SK-N-SH (cell line): Measurements from ENCODE around the gene TADA2A. TPM values are rescaled to one million over a fixed set of nuclear protein-coding genes. Genes with fewer than 3 reads are reported as not detected.
A peak's percentile ranks its signal among the peaks of the same experiment; 100 is the strongest.

Source experiments
- CTCF ChIA-PET: fragments of 300-600, 350-600 bp; formaldehyde crosslinking; extraction: SDS; loops from one replicate; lab custom pipeline; 2021; lab: Yijun Ruan, JAX
- POLR2A ChIA-PET: fragments of 350-600 bp; sonication (Branson Sonifier 250); formaldehyde crosslinking; extraction: SDS; loops from one replicate; lab custom pipeline; 2020; ENCODE audit warnings: antibody characterized with exemption, inconsistent platforms; lab: Yijun Ruan, JAX
- DNase-seq: peaks from one replicate; pipeline ENCODE4 v3.0.0; 2012
- H2AFZ ChIP-seq: fragments of 200-600 bp; sonication (generic); 2 replicates; pipeline ENCODE4 v1.8.1; 2016; ENCODE audit warnings: antibody characterized with exemption, mild to moderate bottlenecking, low read depth
- H3F3A ChIP-seq: fragments of 200-600 bp; sonication (generic); replicated peaks from 2 replicates; pipeline ENCODE3; 2016; ENCODE audit warnings: antibody characterized with exemption, mild to moderate bottlenecking; ENCODE audit not compliant: insufficient read depth
- H3K27ac ChIP-seq, 2 experiments: fragments of 200-500 bp in 1 of 2; fragments of 200-600 bp in 1 of 2; sonication (Bioruptor generic) in 1 of 2; sonication (generic), shearing (Covaris generic) in 1 of 2; 2 replicates each; pipeline versions ENCODE4 v1.5.1 to v1.6.1; 2014 to 2016; ENCODE audit warnings: low read depth in 2 of 2, inconsistent platforms in 1 of 2, low read length in 1 of 2, mild to moderate bottlenecking in 1 of 2, mixed read lengths in 1 of 2
- H3K27me3 ChIP-seq: fragments of 200-600 bp; sonication (generic), shearing (Covaris generic); 2 replicates; pipeline ENCODE4 v1.6.1; 2016; ENCODE audit warnings: mixed run types; ENCODE audit not compliant: insufficient read depth
- H3K36me3 ChIP-seq, 2 experiments: fragments of 200-500 bp in 1 of 2; fragments of 200-600 bp in 1 of 2; sonication (Bioruptor generic) in 1 of 2; sonication (generic) in 1 of 2; replicated peaks in 1 of 2; 2 replicates each; pipeline versions ENCODE3 to v1.5.1; 2014 to 2016; ENCODE audit warnings: low read length in 1 of 2, mild to moderate bottlenecking in 1 of 2; ENCODE audit not compliant: insufficient read depth in 2 of 2, control insufficient read depth in 1 of 2
- H3K4me1 ChIP-seq, 2 experiments: fragments of 200-500 bp in 1 of 2; fragments of 200-600 bp in 1 of 2; sonication (Bioruptor generic) in 1 of 2; sonication (generic), shearing (Covaris generic) in 1 of 2; 2 replicates each; pipeline versions ENCODE4 v1.5.1 to v1.6.1; 2014 to 2016; ENCODE audit warnings: low read depth in 1 of 2, low read length in 1 of 2, mixed run types in 1 of 2; ENCODE audit not compliant: insufficient read depth in 2 of 2, control insufficient read depth in 1 of 2
- H3K4me2 ChIP-seq: fragments of 200-600 bp; sonication (generic), shearing (Covaris generic); 2 replicates; pipeline ENCODE4 v1.6.1; 2017; ENCODE audit warnings: mixed run types
- H3K4me3 ChIP-seq, 2 experiments: fragments of 200-500 bp in 1 of 2; fragments of 200-600 bp in 1 of 2; sonication (Bioruptor generic) in 1 of 2; sonication (generic), shearing (Covaris generic) in 1 of 2; 2 replicates each; pipeline versions ENCODE4 v1.5.1 to v1.8.1; 2014 to 2016; ENCODE audit warnings: low read depth in 2 of 2, inconsistent platforms in 1 of 2, low read length in 1 of 2, mild to moderate bottlenecking in 1 of 2, mixed read lengths in 1 of 2, moderate library complexity in 1 of 2
- H3K79me2 ChIP-seq: fragments of 200-600 bp; sonication (generic); 2 replicates; pipeline ENCODE4 v1.8.1; 2017; ENCODE audit warnings: mild to moderate bottlenecking; ENCODE audit not compliant: insufficient read depth
- H3K9ac ChIP-seq: fragments of 200-600 bp; sonication (generic); 2 replicates; pipeline ENCODE4 v1.6.1; 2017; ENCODE audit warnings: mixed run types
- H3K9me2 ChIP-seq: fragments of 200-600 bp; sonication (generic); 2 replicates; pipeline ENCODE4 v1.6.1; 2017; ENCODE audit warnings: mixed run types
- H3K9me3 ChIP-seq: fragments of 200-600 bp; sonication (generic); 2 replicates; pipeline ENCODE4 v1.6.1; 2017; ENCODE audit warnings: mixed run types, mild to moderate bottlenecking, moderate library complexity
- H4K20me1 ChIP-seq: fragments of 200-600 bp; sonication (generic); 2 replicates; pipeline ENCODE4 v1.6.1; 2017; ENCODE audit warnings: mild to moderate bottlenecking, mixed run types; ENCODE audit not compliant: insufficient read depth
- CHD2 ChIP-seq: fragments of 150-350 bp; IDR thresholded peaks from 2 replicates; pipeline ENCODE4 v1.6.1; 2018; ENCODE audit warnings: low read length; ENCODE audit not compliant: partially characterized antibody
- ELF1 ChIP-seq: IDR thresholded peaks from 2 replicates; pipeline ENCODE4 v1.4.0; 2012
- EP300 ChIP-seq, 2 experiments: IDR thresholded peaks; 2 replicates each; pipeline versions ENCODE4 v1.4.0 to v1.6.1; 2012; ENCODE audit warnings: borderline replicate concordance in 1 of 2, low read depth in 1 of 2, low read length in 1 of 2
- FOSL2 ChIP-seq: IDR thresholded peaks from 2 replicates; pipeline ENCODE4 v1.4.0; 2012; ENCODE audit warnings: low read depth, mild to moderate bottlenecking, moderate library complexity, borderline replicate concordance
- FOXJ3 ChIP-seq: sonication (generic); formaldehyde crosslinking; IDR thresholded peaks from 2 replicates; pipeline ENCODE4 v1.5.1; 2020; ENCODE audit warnings: mild to moderate bottlenecking, missing genetic modification reagents
- GABPA ChIP-seq: IDR thresholded peaks from 2 replicates; pipeline ENCODE4 v1.4.0; 2012; ENCODE audit warnings: low read depth, mild to moderate bottlenecking
- GATA2 ChIP-seq: sonication (generic); formaldehyde crosslinking; IDR thresholded peaks from 2 replicates; pipeline ENCODE4 v1.5.0; 2020; ENCODE audit warnings: mild to moderate bottlenecking, missing genetic modification reagents
- IRF3 ChIP-seq: fragments of 150-350 bp; IDR thresholded peaks from 2 replicates; pipeline ENCODE4 v1.6.1; 2016; ENCODE audit warnings: mild to moderate bottlenecking, low read depth, low read length
- MAX ChIP-seq: IDR thresholded peaks from 2 replicates; pipeline ENCODE4 v1.4.0; 2012; ENCODE audit warnings: low read depth
- MEF2A ChIP-seq: IDR thresholded peaks from 2 replicates; pipeline ENCODE4 v1.4.0; 2012; ENCODE audit warnings: low read depth, borderline replicate concordance
- MXI1 ChIP-seq: IDR thresholded peaks from 2 replicates; pipeline ENCODE4 v1.6.1; 2012; ENCODE audit warnings: mild to moderate bottlenecking, low read depth, low read length, improper control_type of control experiment
- NFIC ChIP-seq: IDR thresholded peaks from 2 replicates; pipeline ENCODE4 v1.4.0; 2012; ENCODE audit warnings: borderline replicate concordance
- PBX3 ChIP-seq: IDR thresholded peaks from 2 replicates; pipeline ENCODE4; 2012
- POLR2AphosphoS5 ChIP-seq: IDR thresholded peaks from 2 replicates; pipeline ENCODE4 v1.6.1; 2012; ENCODE audit warnings: low read depth, low read length
- REST ChIP-seq: IDR thresholded peaks from 2 replicates; pipeline ENCODE4 v1.6.1; 2012; ENCODE audit warnings: mild to moderate bottlenecking, low read depth, low read length, moderate library complexity
- RFX5 ChIP-seq: IDR thresholded peaks from 2 replicates; pipeline ENCODE4 v1.6.1; 2012; ENCODE audit warnings: mild to moderate bottlenecking, improper control_type of control experiment, low read length
- SIN3A ChIP-seq: IDR thresholded peaks from 2 replicates; pipeline ENCODE4 v1.6.1; 2012; ENCODE audit warnings: low read depth, mild to moderate bottlenecking, low read length, moderate library complexity, borderline replicate concordance
- TAF1 ChIP-seq: IDR thresholded peaks from 2 replicates; pipeline ENCODE4 v1.6.1; 2012; ENCODE audit warnings: low read depth, mild to moderate bottlenecking, low read length, moderate library complexity, borderline replicate concordance
- TEAD4 ChIP-seq: IDR thresholded peaks from 2 replicates; pipeline ENCODE4 v1.4.0; 2012; ENCODE audit warnings: mild to moderate bottlenecking, borderline replicate concordance; ENCODE audit not compliant: insufficient read depth
- USF2 ChIP-seq: fragments of 150-350 bp; IDR thresholded peaks from 2 replicates; pipeline ENCODE4 v1.6.1; 2017; ENCODE audit warnings: antibody characterized with exemption, low read length, low read depth, borderline replicate concordance
- YY1 ChIP-seq: IDR thresholded peaks from 2 replicates; pipeline ENCODE4 v1.4.0; 2012; ENCODE audit warnings: low read depth, mild to moderate bottlenecking
- ZBTB33 ChIP-seq: IDR thresholded peaks from 2 replicates; pipeline ENCODE4 v1.4.0; 2012; ENCODE audit warnings: low read depth, borderline replicate concordance
- WGBS: methylation state at CpG from one replicate; pipeline ENCODE4 v1.1.6; 2017; ENCODE audit warnings: low lambda C conversion rate; 5-methylcytosine and 5-hydroxymethylcytosine counted together
- polyA plus RNA-seq, 3 experiments: library from polyadenylated mRNA; depleted of rRNA; stranded (reverse); fragments of >200 nt; gene quantifications; 2 replicates each; pipeline ENCODE4 v1.2.3, GENCODE V29; 2012

The TADA2A gene
- 9.7 and 11.7 TPM in 2 replicates for polyA plus RNA-seq (2012; rRNA removed)
- polyA plus RNA-seq (2012; cell fraction: cytosol; rRNA removed), result 7.4 and 8.1 TPM in 2 replicates
- polyA plus RNA-seq (2012; cell fraction: nucleus; rRNA removed), result 16.4 and 27.5 TPM in 2 replicates

GRCh38 chr17:37406635-37407461 is at the start of gene TADA2A, which contains the start of gene ACACA:
Gene TADA2A, plus strand, starts transcription at chr17:37406886. Its CDS starts 4,480 bp downstream, at chr17:37411366.
Gene ACACA, minus strand, starts transcription at chr17:37406836. Its CDS starts 537 bp downstream, at chr17:37406299.
- ChIA-PET CTCF (interaction anchor here (0.7 to 2.8 kb wide), 5 partner anchors 11 to 359 kb away, joined by 3 to 9 read pairs (median 3); no protein-coding TSS in a partner anchor), POLR2A (interaction anchor here (0.5 to 1.3 kb wide), 4 partner anchors 15 to 863 kb away, joined by 3 to 4 read pairs (median 3); no protein-coding TSS in a partner anchor)
- Histone ChIP-seq H3K79me2 (peaks cover 79% of the 10 kb centered on the region), H2AFZ (peak within 1 kb of the TSS; percentile 85), H3K4me2 (peak within 1 kb of the TSS; percentile 90), H3K36me3 (peaks cover 5 to 20% of the 10 kb centered on the region in 2 experiments), H3K4me1 (no peaks in the 10 kb centered on the region; a peak in 2 of 4 replicates), H3K9me3 (no peaks in the 10 kb centered on the region), H3K4me3 (peak within 1 kb of the TSS; percentile 69 to 94), H3F3A (peaks cover 8% of the 10 kb centered on the region), H3K9me2 (no peaks in the 10 kb centered on the region), H4K20me1 (no peaks in the 10 kb centered on the region), H3K9ac (peak within 1 kb of the TSS; percentile 89), H3K27ac (peak within 1 kb of the TSS; percentile 86), H3K27me3 (no peaks in the 10 kb centered on the region)
- peak; percentile 98 for DNase-seq
- WGBS, result 1% methylated on average over 19 of the region's 98 CpGs
- TF ChIP-seq NFIC, result peak; percentile 8; the same call in 1 of the 2 replicates
- TF ChIP-seq POLR2AphosphoS5, result peak; percentile 93
- TF ChIP-seq YY1, result peak; percentile 71; the same call in 1 of the 2 replicates
- peak; percentile 56 for TF ChIP-seq CHD2
- TF ChIP-seq REST, result no peak
- no peak for TF ChIP-seq TEAD4
- TF ChIP-seq PBX3, result no peak
- TF ChIP-seq USF2, result no peak
- no peak for TF ChIP-seq FOXJ3
- peak; percentile 86; the same call in 1 of the 2 replicates for TF ChIP-seq MAX
- no peak for TF ChIP-seq EP300 (IDR thresholded peaks at IDR 0.05; ENCODE audit: borderline replicate concordance in 1 of 2, low read depth in 1 of 2, low read length in 1 of 2)
- TF ChIP-seq GATA2 (CRISPR knock-in tag), result no peak
- no peak for TF ChIP-seq ELF1
- no peak for TF ChIP-seq IRF3
- TF ChIP-seq MEF2A, result no peak
- peak; percentile 52; the same call in 1 of the 2 replicates for TF ChIP-seq SIN3A
- peak; percentile 78; the same call in 1 of the 2 replicates for TF ChIP-seq MXI1
- peak; percentile 78 for TF ChIP-seq TAF1
- no peak for TF ChIP-seq ZBTB33
- no peak for TF ChIP-seq FOSL2
- peak; percentile 16; the same call in 1 of the 2 replicates for TF ChIP-seq GABPA
- no peak for TF ChIP-seq RFX5
